DND-41 (cell line): ENCODE data around the gene CPNE1.

ENCODE experiments used
- EZH2 ChIP-seq: IDR thresholded peaks from 3 replicates; pipeline ENCODE4 v1.6.1; 2012; ENCODE audit warnings: borderline replicate concordance, low read depth, mild to moderate bottlenecking, moderate library complexity, low read length, inconsistent platforms; ENCODE audit not compliant: severe bottlenecking
- TF ChIP-seq, protein P1 (sequence below): IDR thresholded peaks from 2 replicates; pipeline ENCODE4 v1.5.1; 2012; ENCODE audit warnings: borderline replicate concordance, low read length, moderate library complexity, mild to moderate bottlenecking; ENCODE audit not compliant: poor library complexity, severe bottlenecking; ENCODE audit errors: extremely low read depth

DNA sequence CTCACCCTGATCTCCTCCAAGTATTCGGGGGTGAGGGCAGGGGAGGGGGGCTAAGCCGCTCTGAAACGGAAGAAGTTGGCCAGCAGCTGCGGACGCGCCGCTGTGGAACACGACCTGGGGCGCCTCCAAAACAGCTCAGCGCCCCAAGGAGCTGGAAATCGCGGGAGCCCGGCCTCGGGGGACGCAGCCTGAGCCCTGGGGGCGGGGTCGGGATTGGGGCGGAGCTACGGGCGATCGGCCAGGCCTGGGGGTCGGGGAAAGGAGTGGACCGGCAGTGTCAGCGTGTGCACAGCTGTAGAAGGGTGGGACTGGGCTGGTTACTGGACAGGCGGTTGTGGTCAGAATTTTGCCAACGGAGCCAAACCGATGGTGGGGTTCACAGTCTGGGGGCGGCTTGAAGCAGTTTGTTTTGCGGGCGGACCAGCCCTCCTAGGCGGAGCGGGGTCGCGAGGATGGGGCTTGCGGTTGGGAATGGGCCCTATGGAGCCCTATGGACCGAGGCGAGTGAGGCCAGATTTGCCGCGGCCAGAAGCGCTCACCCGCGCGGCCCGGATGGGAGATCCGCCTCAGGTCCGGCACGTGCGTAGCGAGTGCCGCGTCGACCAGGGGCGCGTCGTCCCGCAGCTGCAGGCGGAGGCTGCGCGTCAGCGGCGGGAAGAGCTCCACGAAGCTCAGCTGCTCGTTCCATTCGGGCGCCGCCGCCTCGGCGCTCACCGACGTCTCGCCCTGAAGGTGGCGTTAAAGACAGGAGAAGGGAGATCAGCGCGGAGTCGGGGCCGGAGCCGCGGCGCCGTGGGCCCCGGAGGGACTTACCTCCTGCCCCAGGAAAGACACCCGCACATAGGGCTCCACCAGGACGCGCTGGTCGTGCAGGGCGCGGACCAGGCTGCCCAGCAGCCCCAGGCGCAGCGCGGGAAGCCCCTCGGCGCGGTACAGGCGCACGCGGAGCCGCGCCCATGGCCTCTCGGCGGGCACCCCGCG lies 63.4 kb downstream of the CPNE1 start:
- no peak for TF ChIP-seq EZH2
- TF ChIP-seq, protein P1, sequence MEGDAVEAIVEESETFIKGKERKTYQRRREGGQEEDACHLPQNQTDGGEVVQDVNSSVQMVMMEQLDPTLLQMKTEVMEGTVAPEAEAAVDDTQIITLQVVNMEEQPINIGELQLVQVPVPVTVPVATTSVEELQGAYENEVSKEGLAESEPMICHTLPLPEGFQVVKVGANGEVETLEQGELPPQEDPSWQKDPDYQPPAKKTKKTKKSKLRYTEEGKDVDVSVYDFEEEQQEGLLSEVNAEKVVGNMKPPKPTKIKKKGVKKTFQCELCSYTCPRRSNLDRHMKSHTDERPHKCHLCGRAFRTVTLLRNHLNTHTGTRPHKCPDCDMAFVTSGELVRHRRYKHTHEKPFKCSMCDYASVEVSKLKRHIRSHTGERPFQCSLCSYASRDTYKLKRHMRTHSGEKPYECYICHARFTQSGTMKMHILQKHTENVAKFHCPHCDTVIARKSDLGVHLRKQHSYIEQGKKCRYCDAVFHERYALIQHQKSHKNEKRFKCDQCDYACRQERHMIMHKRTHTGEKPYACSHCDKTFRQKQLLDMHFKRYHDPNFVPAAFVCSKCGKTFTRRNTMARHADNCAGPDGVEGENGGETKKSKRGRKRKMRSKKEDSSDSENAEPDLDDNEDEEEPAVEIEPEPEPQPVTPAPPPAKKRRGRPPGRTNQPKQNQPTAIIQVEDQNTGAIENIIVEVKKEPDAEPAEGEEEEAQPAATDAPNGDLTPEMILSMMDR, result no peak
